Nephron (organoid): ENCODE results near the gene PLA2G6.

Experiments used
- H3K27ac Mint-ChIP-seq, 3 experiments: 2 replicates each; pipeline ENCODE4 v1.8.0; 2020; ENCODE audit warnings: mixed read lengths in 3 of 3, mild to moderate bottlenecking in 2 of 3, moderate library complexity in 1 of 3
- H3K27me3 Mint-ChIP-seq: 2 replicates; pipeline ENCODE4 v1.8.0; 2021; ENCODE audit warnings: low read depth, mild to moderate bottlenecking, moderate library complexity, mixed read lengths
- H3K36me3 Mint-ChIP-seq: 2 replicates; pipeline ENCODE4 v1.8.0; 2020; ENCODE audit warnings: low read depth, mixed read lengths
- H3K4me1 Mint-ChIP-seq: 2 replicates; pipeline ENCODE4 v1.8.0; 2020; ENCODE audit warnings: mixed read lengths
- H3K4me3 Mint-ChIP-seq, 3 experiments: 2 replicates each; pipeline ENCODE4 v1.8.0; 2020; ENCODE audit warnings: mild to moderate bottlenecking in 3 of 3, mixed read lengths in 3 of 3, moderate library complexity in 2 of 3
- H3K9me3 Mint-ChIP-seq: 2 replicates; pipeline ENCODE4 v1.8.0; 2020; ENCODE audit warnings: mixed read lengths
- CTCF ChIP-seq, 3 experiments: fragments of 200-600 bp; sonication (generic); IDR thresholded peaks; one replicate each; pipeline ENCODE4 v1.5.0; 2021; ENCODE audit warnings: antibody characterized with exemption in 3 of 3; ENCODE audit not compliant: unreplicated experiment in 3 of 3

The PLA2G6 gene

DNA sequence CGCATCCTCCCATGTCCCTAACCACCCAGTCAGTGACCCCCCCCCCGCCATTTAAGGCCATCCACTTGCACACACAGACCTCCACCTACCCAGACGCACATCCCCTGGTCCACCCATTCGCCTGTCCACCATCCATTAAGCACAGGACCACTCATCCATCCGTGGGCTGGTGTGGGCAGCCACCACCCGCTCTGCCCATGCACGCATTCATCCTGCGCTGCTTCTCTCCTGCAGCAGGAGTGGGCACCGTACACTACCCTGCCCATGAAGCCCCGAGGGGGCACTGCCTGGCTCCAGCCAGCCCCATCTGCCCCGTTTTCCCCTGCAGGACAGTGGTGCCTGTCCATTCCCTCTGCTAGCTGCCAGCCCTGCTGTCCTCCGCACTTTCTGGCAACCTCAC is 93.8 kb downstream of the PLA2G6 start:
- Mint-ChIP-seq H3K4me1 (no peaks in the 10 kb centered on the region), H3K27ac (no peak overlapping the region)

DNA sequence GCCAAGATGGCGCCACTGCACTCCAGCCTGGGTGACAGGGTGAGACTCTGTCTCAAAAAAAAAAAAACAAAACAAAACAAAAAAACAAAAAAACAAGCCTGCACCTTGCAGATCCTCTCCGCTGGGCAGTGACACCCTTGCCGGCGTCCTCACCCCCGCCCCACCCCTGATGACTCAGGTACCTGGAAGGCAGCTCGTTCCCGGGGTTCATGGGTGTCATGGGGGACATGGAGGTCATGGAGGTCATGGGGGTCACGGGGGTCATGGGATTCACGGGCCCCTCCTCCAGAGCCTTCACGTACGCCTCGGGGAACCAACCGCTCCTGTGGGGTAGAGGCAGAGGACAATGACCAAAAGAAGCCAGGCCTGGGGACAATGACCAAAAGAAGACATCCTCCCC is 94.7 kb downstream of the PLA2G6 start:
- Mint-ChIP-seq H3K27ac (no peak overlapping the region), H3K36me3 (peaks cover 5% of the 10 kb centered on the region), H3K9me3 (no peaks in the 10 kb centered on the region), H3K4me3 (no peak overlapping the region), H3K27me3 (peaks cover 17% of the 10 kb centered on the region), H3K4me1 (no peaks in the 10 kb centered on the region)
- TF ChIP-seq CTCF (IDR thresholded peaks at IDR 0.05; ENCODE audit: unreplicated experiment in 3 of 3) = no peak

More for the DNA sequence above, 93.8 kb downstream of the PLA2G6 start:
- Mint-ChIP-seq H3K36me3 (peaks cover 5% of the 10 kb centered on the region), H3K27me3 (peaks cover 21% of the 10 kb centered on the region), H3K9me3 (no peaks in the 10 kb centered on the region), H3K4me3 (no peak overlapping the region)
- TF ChIP-seq CTCF (IDR thresholded peaks at IDR 0.05; ENCODE audit: unreplicated experiment in 3 of 3) = no peak

- Mint-ChIP-seq H3K9me3 (no peaks in the 10 kb centered on the region), H3K4me3 (no peak overlapping the region), H3K27me3 (peaks cover 21% of the 10 kb centered on the region), H3K36me3 (peaks cover 5% of the 10 kb centered on the region), H3K27ac (no peak overlapping the region), H3K4me1 (no peaks in the 10 kb centered on the region)
- no peak for TF ChIP-seq CTCF (IDR thresholded peaks at IDR 0.05; ENCODE audit: unreplicated experiment in 3 of 3)
Measured at GRCh38 chr22:38086001-38086845, 95.4 kb downstream of the PLA2G6 start.

DNA sequence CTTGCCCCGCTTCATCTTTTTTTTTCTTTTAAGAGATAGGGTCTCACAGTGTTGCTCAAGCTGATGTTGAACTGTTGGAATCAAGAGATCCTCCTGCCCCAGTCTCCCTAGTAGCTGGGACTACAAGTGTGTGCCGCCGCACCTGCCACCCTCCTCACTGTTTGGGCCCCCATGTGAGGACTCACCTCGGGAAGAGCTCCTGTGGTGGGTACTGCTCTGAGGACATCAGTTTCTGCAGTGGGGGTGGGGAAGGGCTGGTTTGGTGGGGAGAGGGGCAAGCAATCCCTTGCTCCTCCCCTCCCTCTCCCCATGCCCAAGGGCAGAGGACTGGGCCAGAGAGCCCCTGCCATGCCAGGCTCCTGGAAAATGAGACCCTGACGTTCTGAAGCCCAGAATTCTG is 96.1 kb downstream of the PLA2G6 start:
- Mint-ChIP-seq H3K27me3 (peaks cover 21% of the 10 kb centered on the region), H3K4me1 (no peaks in the 10 kb centered on the region), H3K27ac (no peak overlapping the region), H3K36me3 (peaks cover 5% of the 10 kb centered on the region), H3K4me3 (no peak overlapping the region), H3K9me3 (no peaks in the 10 kb centered on the region)
- TF ChIP-seq CTCF (IDR thresholded peaks at IDR 0.05; ENCODE audit: unreplicated experiment in 3 of 3) = no peak

- no peak for TF ChIP-seq CTCF (IDR thresholded peaks at IDR 0.05; ENCODE audit: unreplicated experiment in 3 of 3)
- Mint-ChIP-seq H3K27ac (no peak overlapping the region), H3K27me3 (peaks cover 18% of the 10 kb centered on the region), H3K4me3 (no peak overlapping the region), H3K9me3 (no peaks in the 10 kb centered on the region), H3K4me1 (no peaks in the 10 kb centered on the region), H3K36me3 (peaks cover 5% of the 10 kb centered on the region)
Measured at GRCh38 chr22:38085056-38085455, 96.6 kb downstream of the PLA2G6 start.
